Measurements from ENCODE around the gene PRG3. TPM values are rescaled to one million over a fixed set of nuclear protein-coding genes. Genes with fewer than 3 reads are reported as not detected.

PRG3 gene
- total RNA-seq, 4 donors from 2014 or later, result not detected

- peaks cover 12% of the 10 kb centered on the region for H3K4me1 ChIP-seq
- H3K4me3 ChIP-seq, result no peak overlapping the region
- no peaks in the 10 kb centered on the region for H3K27me3 ChIP-seq
- 75% methylated on average over 2 of the region's 2 CpGs for WGBS
- no peak for DNase-seq (ENCODE audit: low spot score in 2 of 2)
- H3K36me3 ChIP-seq, result peaks cover 65% of the 10 kb centered on the region
- H3K9me3 ChIP-seq, result no peaks in the 10 kb centered on the region
- H3K27ac ChIP-seq, result no peak overlapping the region
- TF ChIP-seq EP300 (IDR thresholded peaks at IDR 0.05) (no peak), CTCF (IDR thresholded peaks at IDR 0.05) (no peak), POLR2A (IDR thresholded peaks at IDR 0.05) (no peak), POLR2AphosphoS5 (IDR thresholded peaks at IDR 0.05) (no peak)
These were observed 27.8 kb upstream of the PRG3 start for GRCh38 chr11:57408771-57409170.

GRCh38 chr11:57407941-57408475 is 27.1 kb upstream of the PRG3 start:
- peaks cover 12% of the 10 kb centered on the region for H3K4me1 ChIP-seq
- peaks cover 57% of the 10 kb centered on the region for H3K36me3 ChIP-seq
- no peak for DNase-seq (ENCODE audit: low spot score in 2 of 2)
- 82% methylated on average over 8 of the region's 8 CpGs for WGBS
- no peak overlapping the region for H3K27ac ChIP-seq
- no peaks in the 10 kb centered on the region for H3K9me3 ChIP-seq
- no peaks in the 10 kb centered on the region for H3K27me3 ChIP-seq
- no peak overlapping the region for H3K4me3 ChIP-seq
- TF ChIP-seq POLR2AphosphoS5 (IDR thresholded peaks at IDR 0.05) (no peak), EP300 (IDR thresholded peaks at IDR 0.05) (no peak), POLR2A (IDR thresholded peaks at IDR 0.05) (no peak), CTCF (IDR thresholded peaks at IDR 0.05) (no peak)

- peaks cover 12% of the 10 kb centered on the region for H3K4me1 ChIP-seq
- H3K9me3 ChIP-seq, result no peaks in the 10 kb centered on the region
- peak overlapping the region; percentile 1 for H3K27ac ChIP-seq
- H3K27me3 ChIP-seq, result no peaks in the 10 kb centered on the region
- no peak overlapping the region for H3K4me3 ChIP-seq
- DNase-seq (ENCODE audit: low spot score in 2 of 2), result no peak
- H3K36me3 ChIP-seq, result peaks cover 53% of the 10 kb centered on the region
- WGBS, result 73% methylated on average over 9 of the region's 9 CpGs
- TF ChIP-seq EP300 (IDR thresholded peaks at IDR 0.05) (no peak), POLR2AphosphoS5 (IDR thresholded peaks at IDR 0.05) (no peak), CTCF (IDR thresholded peaks at IDR 0.05) (no peak)
These were observed 26.3 kb upstream of the PRG3 start for GRCh38 chr11:57407010-57407920.

GRCh38 chr11:57406337-57406904 is 25.5 kb upstream of the PRG3 start:
- H3K27me3 ChIP-seq, result no peaks in the 10 kb centered on the region
- WGBS, result 62% methylated on average over 4 of the region's 4 CpGs
- H3K4me1 ChIP-seq, result peaks cover 12% of the 10 kb centered on the region
- no peak overlapping the region for H3K4me3 ChIP-seq
- H3K9me3 ChIP-seq, result no peaks in the 10 kb centered on the region
- TF ChIP-seq EP300 (IDR thresholded peaks at IDR 0.05), result no peak
- TF ChIP-seq CTCF (IDR thresholded peaks at IDR 0.05), result no peak
- no peak for TF ChIP-seq POLR2A (IDR thresholded peaks at IDR 0.05)
- TF ChIP-seq POLR2AphosphoS5 (IDR thresholded peaks at IDR 0.05), result no peak
- H3K36me3 ChIP-seq, result peaks cover 50% of the 10 kb centered on the region
- H3K27ac ChIP-seq, result no peak overlapping the region
- no peak for DNase-seq (ENCODE audit: low spot score in 2 of 2)

GRCh38 chr11:57405271-57405860 is 24.4 kb upstream of the PRG3 start:
- peaks cover 43% of the 10 kb centered on the region for H3K36me3 ChIP-seq
- WGBS, result 52% methylated on average over 4 of the region's 4 CpGs
- H3K27me3 ChIP-seq, result no peaks in the 10 kb centered on the region
- no peak overlapping the region for H3K4me3 ChIP-seq
- no peaks in the 10 kb centered on the region for H3K9me3 ChIP-seq
- peaks cover 12% of the 10 kb centered on the region for H3K4me1 ChIP-seq
- H3K27ac ChIP-seq, result no peak overlapping the region
- DNase-seq (ENCODE audit: low spot score in 2 of 2), result no peak
- no peak for TF ChIP-seq POLR2A (IDR thresholded peaks at IDR 0.05)
- TF ChIP-seq EP300 (IDR thresholded peaks at IDR 0.05), result no peak
- TF ChIP-seq POLR2AphosphoS5 (IDR thresholded peaks at IDR 0.05), result no peak
- TF ChIP-seq CTCF (IDR thresholded peaks at IDR 0.05), result no peak
